Activated naive CD4-positive, alpha-beta T cell treated with anti-CD3 and anti-CD28 coated beads, Interleukin-2, amount 50 U/mL, for 24 hours (primary cell): ENCODE measurements around the gene SELPLG.

Experiments used
- H3K27ac Mint-ChIP-seq: one replicate; pipeline ENCODE4 v1.8.0; 2021; ENCODE audit warnings: mild to moderate bottlenecking, mixed read lengths
- H3K27me3 Mint-ChIP-seq: one replicate; pipeline ENCODE4 v1.8.0; 2021; ENCODE audit warnings: mixed read lengths
- H3K36me3 Mint-ChIP-seq: one replicate; pipeline ENCODE4 v1.8.0; 2021; ENCODE audit warnings: mixed read lengths
- H3K4me1 Mint-ChIP-seq: one replicate; pipeline ENCODE4 v1.8.0; 2021; ENCODE audit warnings: mixed read lengths
- H3K4me3 Mint-ChIP-seq: one replicate; pipeline ENCODE4 v1.8.0; 2021; ENCODE audit warnings: mild to moderate bottlenecking, mixed read lengths
- H3K9me3 Mint-ChIP-seq: one replicate; pipeline ENCODE4 v1.8.0; 2021; ENCODE audit warnings: mixed read lengths

The SELPLG gene

DNA sequence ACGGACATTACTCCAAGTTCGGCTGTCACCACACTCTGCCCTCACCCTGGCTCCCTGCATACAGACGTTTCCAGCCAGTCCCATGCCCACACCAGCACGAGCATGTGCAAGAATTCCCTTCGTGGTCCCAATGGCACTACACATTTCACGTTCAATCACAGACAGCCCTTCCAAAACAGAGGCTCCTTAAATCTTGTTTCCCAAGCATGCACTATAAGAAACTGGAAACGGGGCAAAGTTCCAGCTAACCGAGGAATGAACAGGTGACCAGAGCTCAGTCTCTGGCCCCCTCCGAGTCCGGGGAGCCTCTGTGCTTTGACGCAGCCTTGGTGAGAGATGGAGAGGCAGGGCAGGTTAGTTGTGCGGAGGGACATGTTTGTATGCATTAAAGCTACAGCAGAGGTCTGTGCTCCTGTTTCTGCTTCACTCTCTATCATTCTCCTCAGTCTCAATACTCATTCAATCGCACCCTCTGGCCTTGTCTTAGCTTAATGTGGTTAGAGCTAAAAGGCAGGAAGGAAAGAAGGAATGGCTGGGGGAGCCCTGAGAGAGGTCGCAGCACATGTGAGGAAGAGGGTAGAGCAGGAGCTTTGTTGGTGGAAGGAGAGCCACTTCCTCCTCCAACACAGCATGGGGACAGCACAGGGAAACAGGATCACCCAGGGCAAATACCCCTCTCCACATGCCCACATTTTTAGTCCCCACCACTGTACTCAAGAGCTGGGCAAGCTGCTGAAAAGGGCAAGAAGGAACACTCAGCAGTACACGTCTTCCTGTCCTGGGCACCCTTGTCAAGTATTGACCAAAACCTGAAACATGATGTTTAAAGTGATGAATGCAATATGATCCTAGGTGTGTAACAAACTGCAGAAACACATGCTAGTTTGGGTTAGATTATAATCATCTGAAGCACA is 12.2 kb upstream of the SELPLG start:
- H3K4me1 Mint-ChIP-seq = peaks cover 38% of the 10 kb centered on the region
- peak overlapping the region; percentile 77 for H3K4me3 Mint-ChIP-seq
- peaks cover 2% of the 10 kb centered on the region for H3K36me3 Mint-ChIP-seq
- peak overlapping the region; percentile 97 for H3K27ac Mint-ChIP-seq
- H3K9me3 Mint-ChIP-seq = no peaks in the 10 kb centered on the region
- no peaks in the 10 kb centered on the region for H3K27me3 Mint-ChIP-seq

GRCh38 chr12:108644811-108645120 is 11.1 kb upstream of the SELPLG start:
- H3K27ac Mint-ChIP-seq = no peak overlapping the region
- no peaks in the 10 kb centered on the region for H3K9me3 Mint-ChIP-seq
- peaks cover 2% of the 10 kb centered on the region for H3K36me3 Mint-ChIP-seq
- H3K4me3 Mint-ChIP-seq = no peak overlapping the region
- no peaks in the 10 kb centered on the region for H3K27me3 Mint-ChIP-seq
- peaks cover 45% of the 10 kb centered on the region for H3K4me1 Mint-ChIP-seq

- Mint-ChIP-seq H3K4me3 (no peak overlapping the region), H3K27me3 (no peaks in the 10 kb centered on the region), H3K4me1 (peaks cover 44% of the 10 kb centered on the region), H3K36me3 (peaks cover 2% of the 10 kb centered on the region), H3K9me3 (no peaks in the 10 kb centered on the region), H3K27ac (peak overlapping the region; percentile 68)
Observed at GRCh38 chr12:108643941-108644810, 10.5 kb upstream of the SELPLG start.

GRCh38 chr12:108642899-108643654 is 9.4 kb upstream of the SELPLG start:
- H3K9me3 Mint-ChIP-seq = no peaks in the 10 kb centered on the region
- H3K27me3 Mint-ChIP-seq = no peaks in the 10 kb centered on the region
- H3K27ac Mint-ChIP-seq = no peak overlapping the region
- no peak overlapping the region for H3K4me3 Mint-ChIP-seq
- H3K4me1 Mint-ChIP-seq = peaks cover 41% of the 10 kb centered on the region
- peaks cover 2% of the 10 kb centered on the region for H3K36me3 Mint-ChIP-seq

DNA sequence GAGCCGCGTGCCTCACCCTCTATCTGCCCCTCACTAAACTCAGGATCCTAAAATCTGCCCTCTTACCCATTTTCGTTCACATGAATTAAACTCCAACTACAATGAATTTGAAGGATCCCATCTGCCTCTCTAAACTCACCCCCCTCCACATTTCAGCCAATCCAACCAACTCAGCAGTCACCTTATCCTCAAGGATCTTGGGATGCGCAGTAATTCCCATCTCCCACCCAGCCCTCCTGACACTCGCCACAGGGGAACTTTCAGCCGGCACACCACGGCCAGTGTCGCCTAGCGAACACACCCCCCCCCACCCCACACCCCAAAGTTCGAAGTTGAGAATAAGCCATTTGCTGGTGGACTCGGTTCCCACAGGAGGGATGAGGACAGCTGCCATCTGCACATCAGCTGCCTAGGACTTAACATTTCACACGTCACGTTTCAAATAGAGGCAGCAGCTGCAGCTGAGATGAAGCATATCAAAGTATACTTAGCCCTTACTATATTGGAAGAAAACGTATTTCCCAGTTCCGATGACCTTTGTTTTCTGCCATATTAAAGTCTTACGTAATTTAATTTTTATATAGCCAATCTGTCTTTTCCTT is 8.7 kb upstream of the SELPLG start:
- peaks cover 2% of the 10 kb centered on the region for H3K36me3 Mint-ChIP-seq
- no peak overlapping the region for H3K27ac Mint-ChIP-seq
- no peaks in the 10 kb centered on the region for H3K27me3 Mint-ChIP-seq
- no peaks in the 10 kb centered on the region for H3K9me3 Mint-ChIP-seq
- peaks cover 43% of the 10 kb centered on the region for H3K4me1 Mint-ChIP-seq
- no peak overlapping the region for H3K4me3 Mint-ChIP-seq

DNA sequence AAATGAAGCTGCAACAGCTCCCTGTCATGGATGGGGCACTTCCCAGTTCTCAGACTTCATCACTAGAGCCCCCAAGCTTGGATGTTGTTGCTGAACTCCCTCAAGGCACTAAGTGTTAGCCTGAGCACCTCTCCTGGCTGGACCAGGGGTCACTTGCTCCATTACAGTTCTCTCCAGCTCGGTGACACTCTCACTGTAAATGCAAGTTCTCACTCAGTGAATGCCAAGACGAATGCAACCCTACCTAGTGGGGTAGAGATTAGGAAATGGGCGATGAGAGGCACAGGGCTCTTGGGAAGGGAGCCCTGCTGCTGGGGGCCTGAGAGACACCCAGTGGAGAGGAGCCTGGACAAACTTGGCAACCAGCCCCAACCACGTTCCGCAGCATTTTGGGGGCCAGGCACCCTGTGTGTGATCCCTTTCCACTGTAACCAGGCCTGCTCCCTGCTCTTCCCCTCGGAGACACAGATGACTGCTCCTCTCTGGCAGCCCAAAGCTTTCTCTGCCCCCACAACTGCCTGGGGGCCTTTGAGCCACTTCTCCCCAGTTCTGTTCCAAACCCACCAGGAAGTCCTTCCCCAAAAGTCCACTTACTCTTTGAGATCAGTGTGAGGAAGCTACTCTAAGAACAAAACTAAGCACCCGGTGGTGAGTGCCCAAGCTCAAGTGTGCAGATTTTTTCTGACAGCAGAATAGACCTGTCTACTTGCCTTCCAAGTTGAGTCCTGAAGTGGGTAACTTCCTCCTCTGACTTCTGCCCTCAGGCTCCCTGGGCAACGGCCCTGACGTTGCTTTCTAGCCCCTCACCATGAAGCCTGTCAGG is 8.0 kb upstream of the SELPLG start:
- H3K36me3 Mint-ChIP-seq = peaks cover 2% of the 10 kb centered on the region
- no peak overlapping the region for H3K4me3 Mint-ChIP-seq
- H3K27me3 Mint-ChIP-seq = no peaks in the 10 kb centered on the region
- no peak overlapping the region for H3K27ac Mint-ChIP-seq
- H3K4me1 Mint-ChIP-seq = peaks cover 42% of the 10 kb centered on the region
- H3K9me3 Mint-ChIP-seq = no peaks in the 10 kb centered on the region

GRCh38 chr12:108640802-108641445 is 7.2 kb upstream of the SELPLG start:
- no peak overlapping the region for H3K27ac Mint-ChIP-seq
- no peaks in the 10 kb centered on the region for H3K36me3 Mint-ChIP-seq
- H3K9me3 Mint-ChIP-seq = no peaks in the 10 kb centered on the region
- peaks cover 40% of the 10 kb centered on the region for H3K4me1 Mint-ChIP-seq
- H3K4me3 Mint-ChIP-seq = no peak overlapping the region
- no peaks in the 10 kb centered on the region for H3K27me3 Mint-ChIP-seq

GRCh38 chr12:108638997-108639822 is 5.5 kb upstream of the SELPLG start:
- no peak overlapping the region for H3K27ac Mint-ChIP-seq
- H3K4me3 Mint-ChIP-seq = no peak overlapping the region
- H3K4me1 Mint-ChIP-seq = peaks cover 44% of the 10 kb centered on the region
- H3K36me3 Mint-ChIP-seq = no peaks in the 10 kb centered on the region
- H3K9me3 Mint-ChIP-seq = no peaks in the 10 kb centered on the region
- H3K27me3 Mint-ChIP-seq = no peaks in the 10 kb centered on the region

DNA sequence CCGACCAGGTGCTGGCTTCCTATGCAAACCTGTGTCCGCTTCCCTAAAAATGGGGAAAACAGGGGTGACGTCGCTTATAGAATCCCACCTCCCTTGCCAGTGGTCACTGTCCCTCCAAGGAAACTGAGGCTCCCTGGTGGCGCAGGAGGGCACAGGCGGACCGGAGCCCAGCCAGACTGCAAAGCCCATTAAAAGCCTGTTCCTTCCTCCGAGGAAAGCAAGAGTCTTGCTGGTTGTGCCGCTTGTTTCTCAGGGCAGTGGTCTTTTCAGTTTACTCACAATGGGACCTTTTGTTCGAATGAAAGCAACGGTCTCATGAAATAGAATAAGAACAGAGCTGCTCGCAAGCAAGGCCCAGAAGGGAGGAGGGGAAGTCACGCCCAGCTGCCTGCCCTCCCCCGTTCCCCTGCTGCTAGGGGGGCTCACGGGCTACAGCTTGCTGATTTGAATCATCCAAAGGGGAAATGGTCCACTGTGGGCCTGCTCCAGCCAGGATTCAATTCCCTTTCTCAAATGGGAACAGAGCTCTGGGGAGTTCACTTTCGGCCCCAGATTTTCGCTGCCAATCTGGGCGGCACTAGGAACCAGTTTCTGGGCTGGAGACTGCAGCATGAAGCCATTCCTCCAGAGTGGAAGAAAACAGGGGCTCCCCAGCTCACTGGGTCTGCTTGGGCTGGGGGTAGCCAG is 4.6 kb upstream of the SELPLG start:
- no peaks in the 10 kb centered on the region for H3K9me3 Mint-ChIP-seq
- H3K27ac Mint-ChIP-seq = no peak overlapping the region
- H3K36me3 Mint-ChIP-seq = no peaks in the 10 kb centered on the region
- no peak overlapping the region for H3K4me3 Mint-ChIP-seq
- peaks cover 53% of the 10 kb centered on the region for H3K4me1 Mint-ChIP-seq
- no peaks in the 10 kb centered on the region for H3K27me3 Mint-ChIP-seq

DNA sequence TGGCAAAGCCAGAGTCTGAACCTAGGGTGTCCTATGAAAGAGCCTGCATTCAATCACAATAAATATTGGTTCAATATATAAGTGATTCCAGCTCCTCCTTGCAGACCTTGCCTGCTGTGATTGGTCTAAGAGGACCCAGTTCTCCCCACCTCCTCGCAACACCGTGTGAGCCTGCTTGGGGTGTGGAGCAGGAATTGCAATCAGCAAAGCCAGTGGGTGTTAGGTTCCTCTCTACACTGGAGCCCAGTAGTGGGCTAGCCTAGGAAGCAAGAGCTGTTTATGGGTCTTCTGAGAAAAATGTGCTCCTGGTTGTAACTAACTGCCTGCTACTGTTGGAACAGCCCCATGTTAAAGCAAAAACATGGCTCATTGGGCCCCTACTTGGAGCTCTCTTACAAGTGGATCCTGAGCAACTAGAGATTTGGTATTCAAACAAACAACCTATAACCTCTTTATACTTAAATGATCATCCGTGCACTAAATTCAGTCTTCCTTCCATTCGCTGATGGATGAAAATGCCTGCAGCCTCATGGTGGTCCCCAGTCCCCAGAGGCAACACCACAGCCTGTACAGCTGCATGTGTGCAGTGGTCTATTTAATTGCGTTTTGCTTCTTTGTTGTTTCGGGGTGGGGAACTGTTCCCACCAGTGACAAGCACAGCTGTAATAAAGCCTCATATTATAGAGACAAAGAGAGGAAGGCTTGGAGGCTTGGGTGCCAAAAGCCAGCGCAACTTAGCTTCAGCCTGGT is 3.7 kb upstream of the SELPLG start:
- no peak overlapping the region for H3K27ac Mint-ChIP-seq
- no peak overlapping the region for H3K4me3 Mint-ChIP-seq

DNA sequence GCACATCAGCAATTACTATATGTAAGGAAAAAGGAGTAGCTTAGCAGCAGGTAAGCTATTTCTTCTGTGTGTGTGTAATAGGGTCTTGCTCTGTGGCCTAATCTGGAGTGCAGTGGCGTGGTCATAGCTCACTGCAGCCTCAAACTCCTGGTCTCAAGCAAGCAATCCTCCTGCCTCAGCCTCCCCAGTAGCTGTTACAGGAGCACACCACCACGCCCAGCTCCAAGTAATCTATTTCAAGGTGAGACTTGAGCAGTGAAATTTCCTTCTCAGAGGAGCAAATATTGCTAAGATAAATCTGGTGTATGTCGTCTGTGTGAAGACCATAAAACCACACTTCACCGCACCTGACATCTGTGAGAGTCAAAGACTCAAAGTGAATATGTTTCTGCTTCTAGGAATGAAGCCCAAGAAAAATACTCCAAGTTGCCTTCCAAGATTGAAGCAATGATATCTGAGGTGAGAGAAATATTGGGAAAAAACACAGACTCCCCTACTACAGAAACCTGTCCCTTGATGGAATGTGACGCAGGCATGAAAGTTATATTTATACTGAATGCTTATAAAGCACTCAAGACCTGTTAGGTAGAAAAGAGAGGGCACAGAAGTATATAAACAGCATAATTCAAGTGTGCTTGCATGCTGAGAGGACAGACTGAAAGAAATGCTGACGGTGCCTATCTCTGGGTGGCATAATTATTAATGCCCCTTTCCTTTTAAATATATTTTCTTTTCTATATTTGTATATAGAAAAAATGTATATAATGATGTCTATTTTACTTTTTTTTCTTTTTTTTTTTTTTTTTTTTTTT is 2.5 kb upstream of the SELPLG start:
- H3K27ac Mint-ChIP-seq = peak overlapping the region; percentile 80
- H3K9me3 Mint-ChIP-seq = no peaks in the 10 kb centered on the region
- peak overlapping the region; percentile 55 for H3K4me3 Mint-ChIP-seq
- H3K36me3 Mint-ChIP-seq = peaks cover 4% of the 10 kb centered on the region
- no peaks in the 10 kb centered on the region for H3K27me3 Mint-ChIP-seq
- peaks cover 70% of the 10 kb centered on the region for H3K4me1 Mint-ChIP-seq

More for the DNA sequence above, 3.7 kb upstream of the SELPLG start:
- Mint-ChIP-seq H3K4me1 (peaks cover 59% of the 10 kb centered on the region), H3K36me3 (no peaks in the 10 kb centered on the region), H3K9me3 (no peaks in the 10 kb centered on the region), H3K27me3 (no peaks in the 10 kb centered on the region)
